ENCODE measurements around the gene ELAVL4.
"Not testable (repeated sequence)": the region's sequence is repeated elsewhere in the genome, so short reads cannot be mapped to it uniquely, and the experiment has no call there.

ELAVL4 gene

DNA sequence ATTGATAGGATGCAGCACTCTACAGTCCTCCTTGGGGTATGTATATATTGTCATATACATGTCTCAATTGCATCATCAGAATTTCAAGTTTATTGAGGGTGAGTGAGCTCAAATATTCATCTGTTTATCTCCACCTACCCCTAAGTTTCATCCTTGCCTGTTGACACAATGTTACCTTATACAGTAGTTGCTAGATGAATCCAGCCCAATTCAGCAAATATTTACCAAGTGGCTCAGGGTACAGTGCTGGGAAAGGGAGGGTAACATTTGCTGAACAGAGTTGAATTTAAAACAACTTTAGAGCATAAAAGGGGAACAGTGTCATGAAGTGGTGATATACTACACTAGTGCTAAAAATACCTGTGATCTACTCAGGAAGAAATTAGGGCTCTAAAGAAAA lies 14.4 kb downstream of the ELAVL4 start:
- no peak for DNase-seq (ENCODE audit: low read depth in 3 of 3, low spot score in 1 of 3)

DNA sequence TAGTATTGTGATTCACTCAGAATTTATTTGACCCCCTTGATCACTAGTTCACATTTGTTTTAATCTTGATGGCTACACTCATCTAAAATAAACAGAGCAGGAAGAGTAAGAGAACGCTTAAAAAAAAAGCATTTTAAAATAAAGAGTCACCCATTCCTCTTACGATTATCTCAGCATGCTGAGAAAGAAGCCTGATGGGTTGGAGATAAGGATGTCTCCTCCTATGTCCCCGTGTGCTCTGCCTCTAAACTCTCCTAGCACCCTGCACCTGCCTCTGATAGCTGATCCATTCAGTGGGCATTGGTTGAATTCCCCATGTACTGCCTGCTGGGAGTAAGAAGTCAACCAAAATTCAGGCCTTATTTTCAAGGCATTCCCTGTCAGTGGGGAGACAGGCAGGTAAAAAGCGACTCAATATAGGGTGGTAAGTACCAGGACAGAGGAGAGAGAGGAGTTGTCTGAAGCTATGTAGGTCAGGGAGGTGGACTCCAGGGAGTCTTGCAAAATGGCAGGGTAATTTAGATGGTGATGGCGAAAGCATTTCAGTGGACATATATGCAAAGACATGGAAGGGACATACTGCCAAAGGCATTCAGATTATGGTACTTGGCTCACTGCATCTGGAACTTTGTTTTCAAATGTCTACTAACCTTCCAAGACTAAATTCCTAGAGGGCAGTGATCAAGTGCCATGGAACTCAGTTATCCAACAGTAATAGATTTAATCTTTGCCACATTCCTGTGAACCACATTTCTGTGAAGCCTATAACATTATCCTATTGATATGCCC lies 18.4 kb downstream of the ELAVL4 start:
- no peak for DNase-seq (ENCODE audit: low read depth in 3 of 3, low spot score in 1 of 3)

DNA sequence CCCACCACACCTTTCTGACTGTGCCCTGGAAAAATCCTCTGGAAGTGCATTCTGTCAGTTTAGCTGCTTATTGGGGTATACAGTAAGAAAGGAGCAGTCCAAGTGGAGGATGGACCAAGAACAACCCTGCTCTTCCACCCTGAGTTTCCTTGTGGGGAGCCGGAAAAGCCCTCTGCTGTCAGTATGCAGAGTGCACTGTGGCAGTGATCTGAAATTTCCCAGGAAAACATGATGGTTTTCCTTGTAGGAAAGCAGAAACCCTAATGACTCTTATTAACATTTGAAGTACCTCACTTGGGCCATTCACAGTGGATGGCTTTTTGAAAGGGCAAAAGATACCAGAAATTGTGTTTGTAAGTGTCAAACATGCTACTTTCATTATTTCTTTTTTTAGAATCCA lies 20.5 kb downstream of the ELAVL4 start:
- DNase-seq (ENCODE audit: low read depth in 3 of 3, low spot score in 1 of 3) = no peak

DNA sequence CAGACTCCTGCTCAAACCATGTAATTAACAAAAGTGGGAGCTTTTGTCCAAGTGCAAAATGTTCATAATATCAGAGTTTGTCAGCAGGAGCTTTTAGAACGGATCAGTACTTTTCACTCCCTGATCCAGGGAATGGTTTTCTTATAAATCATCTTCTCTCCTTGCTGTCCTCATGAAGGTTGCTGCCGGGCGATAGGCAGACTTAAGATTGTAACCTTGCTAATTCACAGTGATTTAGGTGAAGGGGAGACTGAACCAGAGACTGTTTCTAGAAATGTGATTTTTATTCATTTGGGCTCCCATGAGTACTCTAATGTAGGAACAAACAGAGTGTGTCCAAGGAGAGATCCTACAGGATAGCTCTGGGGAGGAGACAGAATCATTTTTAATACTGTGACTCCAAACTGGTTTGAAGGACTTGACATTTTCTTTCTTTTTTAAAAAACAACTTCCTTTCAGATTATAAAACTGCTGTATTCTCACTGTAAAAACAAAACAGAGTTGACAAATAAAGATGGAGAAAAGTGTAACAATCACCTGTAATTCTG lies 23.7 kb downstream of the ELAVL4 start:
- DNase-seq (ENCODE audit: low read depth in 3 of 3, low spot score in 1 of 3) = no peak

DNA sequence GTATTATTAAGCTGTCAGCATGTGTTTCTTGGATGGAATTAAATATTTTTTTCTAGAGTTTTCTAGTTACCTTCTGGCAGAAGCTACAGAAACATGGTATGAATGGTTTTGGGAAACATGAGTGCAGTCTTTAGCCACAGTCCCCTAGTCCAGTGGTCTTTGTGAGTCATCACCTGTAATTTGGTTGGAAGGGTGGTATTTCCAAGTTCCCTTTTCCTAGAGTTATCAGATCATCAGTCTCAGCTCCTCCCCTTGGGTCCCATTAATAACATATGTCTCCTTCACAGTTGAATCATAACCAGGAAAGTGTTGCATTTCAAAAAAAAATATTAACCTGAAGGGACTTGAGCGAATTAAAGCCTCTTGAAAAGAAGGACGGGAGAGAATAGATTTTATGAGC lies 27.0 kb downstream of the ELAVL4 start:
- no peak for DNase-seq (ENCODE audit: low read depth in 3 of 3, low spot score in 1 of 3)

DNA sequence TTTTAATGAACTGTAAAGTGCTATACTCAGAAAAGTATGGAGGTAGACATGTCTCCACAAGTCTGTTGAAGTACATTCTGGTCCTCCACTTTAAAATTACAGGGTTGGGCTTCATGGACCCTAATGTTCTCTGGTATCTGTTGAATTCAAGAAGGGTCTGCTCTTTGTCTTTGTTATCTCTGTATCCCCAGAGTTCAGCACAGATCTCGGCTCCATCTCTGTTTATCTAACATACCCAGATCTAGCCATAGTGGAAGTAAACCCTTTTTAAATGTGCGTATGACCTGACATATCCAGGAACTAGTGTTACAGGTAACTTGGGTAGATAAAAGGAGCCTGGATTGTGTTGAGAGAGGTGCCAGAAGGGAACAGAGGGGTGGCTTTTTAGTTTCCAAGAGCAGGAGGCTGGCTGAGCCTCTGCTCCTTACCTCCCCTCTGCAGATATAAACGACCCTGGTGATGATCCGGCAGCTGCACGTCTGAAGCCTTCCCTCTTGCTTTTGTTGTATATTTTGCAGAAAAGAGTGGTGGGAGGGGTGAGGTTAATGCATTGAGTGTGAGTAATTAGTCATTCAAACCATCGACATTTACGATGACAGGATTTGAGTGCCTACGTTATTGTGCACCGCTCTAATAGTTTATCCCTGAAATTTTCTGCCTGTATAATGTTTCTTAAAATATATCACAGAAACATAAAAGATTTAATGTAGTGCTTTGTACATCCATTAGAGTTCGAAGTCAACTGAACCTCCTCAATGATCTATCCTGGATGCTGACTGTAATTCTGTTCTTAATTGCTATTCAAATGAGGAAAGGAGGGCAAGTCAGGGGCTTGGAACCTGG lies 30.8 kb downstream of the ELAVL4 start:
- DNase-seq (ENCODE audit: low read depth in 3 of 3, low spot score in 1 of 3) = no peak

DNA sequence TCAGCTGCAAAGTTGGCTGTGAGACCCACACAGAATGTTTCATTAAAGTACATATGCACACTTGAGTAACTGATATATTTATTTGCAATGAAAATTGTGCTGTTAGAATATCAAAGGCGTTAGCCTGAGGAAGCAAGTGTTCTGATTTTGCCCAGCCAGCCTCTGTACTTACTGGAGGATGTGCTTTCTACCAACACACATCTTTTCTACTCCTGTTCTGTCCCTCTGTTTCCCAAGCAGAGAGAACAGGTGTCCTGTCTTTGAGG lies 31.4 kb downstream of the ELAVL4 start:
- no peak for DNase-seq (ENCODE audit: low read depth in 3 of 3, low spot score in 1 of 3)

DNA sequence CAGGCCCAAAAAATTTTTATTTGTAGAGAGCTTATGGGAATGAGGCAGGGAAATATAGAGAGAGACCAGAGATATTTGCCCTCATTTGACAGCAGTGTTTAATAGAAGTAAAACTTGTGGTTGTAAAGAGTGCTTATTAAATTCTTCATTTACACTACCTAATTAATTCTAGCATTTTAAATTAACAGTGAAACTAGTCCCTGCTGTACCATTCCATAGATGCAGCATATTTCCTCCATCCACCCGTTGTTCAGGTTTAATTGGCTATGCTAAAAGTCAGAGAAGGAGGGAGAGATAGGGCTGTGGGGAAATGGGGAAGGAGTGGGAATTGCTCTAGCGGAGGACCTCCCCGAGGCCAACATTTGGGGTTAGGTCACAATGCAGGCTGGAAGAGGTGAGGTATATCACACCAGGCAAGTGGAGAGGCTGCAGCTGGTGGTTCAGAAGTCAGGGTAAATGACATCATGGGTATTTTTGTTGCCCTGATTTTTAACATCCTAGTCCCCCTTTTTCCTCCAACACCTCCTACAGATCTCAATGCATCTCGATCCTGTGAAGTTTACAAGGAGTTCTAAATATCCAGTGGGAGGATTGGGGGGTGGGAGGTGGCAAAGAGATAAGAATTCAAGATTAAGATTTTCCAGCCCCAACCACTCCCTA lies 38.6 kb downstream of the ELAVL4 start:
- no peak for DNase-seq (ENCODE audit: low read depth in 3 of 3, low spot score in 1 of 3)

DNA sequence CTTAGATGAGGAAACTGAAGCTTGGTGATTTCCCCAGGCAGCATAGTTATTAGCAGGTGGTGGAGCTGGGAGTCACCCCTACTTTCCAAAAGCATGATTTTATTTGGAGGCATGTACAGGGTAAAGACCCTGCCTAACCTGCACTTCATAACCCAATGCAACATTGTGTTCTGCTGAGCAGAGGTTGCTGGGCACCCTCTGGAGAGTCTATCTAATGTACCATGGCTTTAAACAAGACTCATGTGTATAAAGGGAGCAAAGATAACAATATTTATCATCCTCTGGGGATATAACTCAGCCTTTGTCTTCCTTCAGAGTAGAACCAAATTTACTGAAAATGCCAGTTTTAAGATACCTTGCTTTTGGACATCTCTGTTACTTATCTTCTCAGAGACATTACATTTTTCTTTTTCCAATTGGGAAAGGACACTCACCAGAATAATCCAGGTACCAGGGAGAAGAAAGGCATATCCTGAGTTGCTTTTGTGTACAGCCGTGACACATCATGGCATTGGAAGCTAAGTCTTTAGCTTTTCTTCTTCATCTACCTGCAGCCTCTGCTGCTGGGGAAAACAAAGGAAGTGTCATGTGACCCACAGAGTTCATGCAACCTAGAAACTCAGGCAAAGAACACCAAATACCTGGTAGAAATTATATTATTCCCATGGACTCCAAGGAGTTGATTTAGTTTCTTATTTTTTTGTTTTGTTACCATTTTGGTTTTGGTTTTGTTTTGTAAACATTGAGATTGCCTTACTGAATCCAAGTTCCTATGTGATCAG lies 39.6 kb downstream of the ELAVL4 start:
- no peak for DNase-seq (ENCODE audit: low read depth in 3 of 3, low spot score in 1 of 3)

DNA sequence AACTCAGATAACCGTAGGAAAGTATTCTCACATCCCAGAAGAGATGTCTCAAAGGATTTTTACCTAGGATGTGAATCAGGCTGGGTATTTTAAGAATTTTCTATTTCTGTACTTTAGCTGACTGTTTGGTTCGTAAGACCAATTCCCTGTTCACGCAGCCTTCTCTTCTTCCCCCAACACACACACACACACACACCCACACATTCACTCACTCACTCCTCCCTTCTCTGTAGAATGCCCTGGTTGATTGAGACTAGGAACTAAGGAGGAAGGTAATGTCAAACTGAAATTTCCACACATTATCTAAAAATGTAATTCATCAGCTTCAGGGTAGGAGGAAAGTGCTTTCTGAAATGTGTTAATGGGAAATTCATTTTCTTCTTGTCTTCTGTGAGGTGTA lies 43.5 kb downstream of the ELAVL4 start:
- DNase-seq (ENCODE audit: low read depth in 3 of 3, low spot score in 1 of 3) = no peak

DNA sequence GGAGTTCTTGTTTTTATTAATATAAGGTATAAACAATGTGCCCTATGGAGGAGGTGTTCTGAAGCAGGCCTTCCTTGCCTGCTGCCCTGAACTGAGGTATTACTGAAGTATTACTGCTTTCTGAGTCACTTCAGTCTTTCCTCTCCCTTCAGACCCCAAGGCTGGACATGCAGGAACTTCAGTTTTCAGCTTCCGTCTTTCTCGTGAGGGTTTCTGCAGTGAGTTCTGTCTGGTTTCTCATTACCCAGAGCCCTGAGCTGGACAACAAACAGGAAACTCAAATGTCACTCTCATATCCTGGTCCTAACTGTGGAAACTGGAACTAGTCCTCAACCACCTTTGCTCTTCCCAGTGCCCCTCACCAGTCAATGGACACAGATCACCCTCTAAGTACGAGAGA lies 46.8 kb downstream of the ELAVL4 start:
- no peak for DNase-seq (ENCODE audit: low read depth in 3 of 3, low spot score in 1 of 3)

DNA sequence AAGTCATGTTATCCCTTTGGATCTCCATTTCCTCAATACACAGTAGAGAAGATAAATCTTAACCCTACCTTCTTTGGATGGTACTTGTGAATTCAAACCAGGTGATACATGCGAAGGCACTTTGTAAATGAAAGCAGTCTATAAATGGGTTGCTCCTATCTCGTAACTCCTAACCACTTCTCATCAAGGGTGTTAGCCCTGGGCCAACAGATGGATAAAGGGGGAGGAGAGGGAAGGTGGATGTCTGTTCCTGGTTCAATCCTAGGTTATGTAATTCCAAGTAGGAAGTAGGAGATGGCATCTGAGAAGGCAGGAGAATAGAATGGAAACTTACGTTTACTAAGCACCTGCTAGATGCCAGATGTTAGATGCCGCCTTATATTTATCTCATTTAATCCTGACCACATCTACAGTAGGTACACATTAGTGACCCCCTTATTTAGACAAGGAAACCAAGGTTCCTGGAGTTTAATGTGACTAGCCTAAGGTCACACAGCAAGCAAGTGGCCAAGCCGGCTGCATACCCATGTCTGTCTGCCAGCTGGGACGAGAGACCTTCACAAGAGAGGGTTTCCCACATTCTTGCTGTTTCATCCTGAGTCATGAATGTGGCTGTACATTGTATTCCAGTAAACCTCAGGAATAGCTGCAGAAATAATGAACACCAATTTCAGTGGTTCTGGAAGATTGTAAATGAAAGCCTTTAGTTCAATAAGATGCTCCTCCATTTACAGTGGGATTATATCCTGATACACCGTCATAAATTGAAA lies 47.7 kb downstream of the ELAVL4 start:
- no peak for DNase-seq (ENCODE audit: low read depth in 3 of 3, low spot score in 1 of 3)

DNA sequence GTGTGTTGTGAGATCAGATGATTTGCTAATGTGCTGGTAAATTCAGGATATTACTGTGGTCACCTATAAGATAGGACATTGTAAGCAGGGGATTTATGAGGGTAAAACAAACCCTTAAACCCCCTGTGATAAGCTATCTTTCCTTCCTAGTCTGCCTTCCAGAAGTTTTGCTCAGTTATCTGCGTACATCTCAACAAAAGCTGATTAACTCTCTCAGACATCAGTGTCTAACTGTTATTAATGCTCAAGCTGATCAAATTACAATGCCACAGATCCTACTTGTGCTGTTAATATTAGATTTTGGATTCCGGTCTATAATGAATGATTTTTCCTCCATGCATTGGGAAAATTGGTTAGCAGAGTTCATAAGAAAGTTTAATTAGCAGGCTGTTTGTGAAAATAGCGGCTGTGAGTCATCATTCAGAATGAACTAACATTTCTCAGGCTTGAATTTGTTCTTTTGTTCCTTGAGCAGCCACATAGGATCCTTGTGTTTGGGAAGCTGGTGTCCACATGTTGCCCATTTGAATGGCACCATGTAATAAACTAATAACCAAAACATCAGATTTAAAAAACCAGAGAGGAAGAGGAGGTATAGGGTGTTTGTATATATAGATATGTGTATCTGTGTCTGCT lies 48.7 kb downstream of the ELAVL4 start:
- no peak for DNase-seq (ENCODE audit: low read depth in 3 of 3, low spot score in 1 of 3)

DNA sequence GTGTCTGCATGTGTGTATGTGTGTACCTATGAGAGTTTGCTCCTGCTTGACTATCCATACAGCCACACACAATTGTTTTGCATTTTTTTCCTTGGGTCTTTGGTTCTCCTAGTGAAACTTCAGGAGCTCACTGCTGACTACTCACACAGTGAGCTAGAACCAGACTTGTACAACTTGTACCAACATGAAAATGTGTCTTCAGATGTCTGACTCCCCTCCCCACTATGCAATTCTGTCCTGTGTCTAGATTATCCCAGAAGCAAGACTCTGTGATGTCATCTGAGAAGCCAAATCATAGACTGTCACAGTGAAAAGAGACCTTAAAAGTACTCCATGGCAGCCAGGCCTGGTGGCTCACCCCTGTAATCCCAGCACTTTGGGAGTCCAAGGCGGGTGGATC lies 49.7 kb downstream of the ELAVL4 start:
- no peak for DNase-seq (ENCODE audit: low read depth in 3 of 3, low spot score in 1 of 3)

DNA sequence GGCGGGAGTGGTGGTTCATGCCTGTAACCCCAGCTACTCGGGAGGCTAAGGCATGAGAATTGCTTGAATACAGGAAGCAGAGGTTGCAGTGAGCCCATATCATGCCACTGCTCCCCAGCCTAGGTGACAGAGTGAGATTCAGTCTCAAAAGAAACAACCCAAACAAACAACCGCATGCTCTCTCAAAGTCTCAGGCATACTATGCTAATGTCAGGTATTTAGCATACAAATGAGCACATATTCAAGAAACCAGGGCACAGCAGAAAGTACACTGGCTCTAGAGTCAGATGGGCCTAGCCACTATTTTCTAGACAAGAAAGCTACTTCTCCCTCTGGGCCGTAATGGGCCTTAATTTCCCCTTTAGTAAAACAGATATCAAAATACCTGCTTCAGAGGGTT lies 55.0 kb downstream of the ELAVL4 start:
- DNase-seq (ENCODE audit: low read depth in 3 of 3, low spot score in 1 of 3) = no peak

DNA sequence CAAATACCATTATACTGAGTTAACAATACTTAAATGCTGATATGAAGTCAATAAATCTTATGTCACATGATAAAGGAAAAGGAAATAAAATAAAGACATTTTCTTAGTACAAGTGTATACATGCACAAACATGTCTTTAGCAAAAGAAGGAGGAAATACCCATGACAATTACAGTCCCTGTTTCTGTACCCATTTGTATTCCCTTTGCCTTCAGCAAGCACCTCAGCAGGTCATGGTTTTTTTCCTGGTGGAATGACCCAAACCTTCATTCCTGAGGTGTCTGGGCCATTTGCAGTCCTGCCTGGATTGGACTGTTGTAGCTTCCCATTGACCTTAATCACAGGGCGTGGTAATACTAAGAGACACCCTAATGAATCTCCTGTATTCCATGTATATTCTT lies 57.6 kb downstream of the ELAVL4 start:
- not testable (repeated sequence) for DNase-seq (ENCODE audit: low read depth in 3 of 3, low spot score in 1 of 3)

DNA sequence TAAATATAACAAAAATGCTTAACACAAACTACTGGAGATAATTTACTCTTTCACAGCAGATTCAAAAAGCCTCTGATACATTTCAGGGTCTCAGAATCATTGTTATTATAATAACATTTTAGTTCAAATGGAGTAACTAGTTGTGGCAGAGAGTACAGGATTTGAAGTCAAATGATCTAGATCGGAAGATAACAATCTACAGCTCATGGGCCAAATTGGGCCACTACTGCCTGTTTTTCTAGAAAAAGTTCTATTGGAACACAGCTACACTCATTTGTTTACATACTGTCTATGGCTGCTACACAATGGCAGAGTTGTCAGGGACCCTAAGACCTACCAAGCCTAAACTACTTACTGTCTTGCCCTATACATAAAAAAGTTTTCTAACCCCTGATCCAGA lies 63.6 kb downstream of the ELAVL4 start:
- DNase-seq (ENCODE audit: low read depth in 3 of 3, low spot score in 1 of 3) = no peak

DNA sequence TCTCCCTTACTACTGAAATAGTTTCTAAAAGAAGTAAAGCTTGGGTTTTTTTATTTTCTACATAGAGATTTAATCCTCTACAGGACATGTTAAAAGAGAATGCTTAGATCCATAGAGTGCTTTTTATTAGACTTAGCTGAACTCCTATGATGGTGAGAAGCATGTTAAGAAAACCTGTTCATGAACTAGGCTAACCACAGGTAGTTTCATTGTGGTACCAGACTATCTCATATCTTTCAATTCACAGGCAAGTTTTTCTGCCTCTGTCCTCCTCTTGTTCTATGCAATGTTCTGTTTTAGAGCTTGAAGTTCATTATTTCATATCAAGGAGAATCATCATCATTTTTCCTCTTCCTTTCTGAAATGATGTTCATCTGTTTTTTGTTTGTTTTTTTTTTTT lies 65.4 kb downstream of the ELAVL4 start:
- no peak for DNase-seq (ENCODE audit: low read depth in 3 of 3, low spot score in 1 of 3)

DNA sequence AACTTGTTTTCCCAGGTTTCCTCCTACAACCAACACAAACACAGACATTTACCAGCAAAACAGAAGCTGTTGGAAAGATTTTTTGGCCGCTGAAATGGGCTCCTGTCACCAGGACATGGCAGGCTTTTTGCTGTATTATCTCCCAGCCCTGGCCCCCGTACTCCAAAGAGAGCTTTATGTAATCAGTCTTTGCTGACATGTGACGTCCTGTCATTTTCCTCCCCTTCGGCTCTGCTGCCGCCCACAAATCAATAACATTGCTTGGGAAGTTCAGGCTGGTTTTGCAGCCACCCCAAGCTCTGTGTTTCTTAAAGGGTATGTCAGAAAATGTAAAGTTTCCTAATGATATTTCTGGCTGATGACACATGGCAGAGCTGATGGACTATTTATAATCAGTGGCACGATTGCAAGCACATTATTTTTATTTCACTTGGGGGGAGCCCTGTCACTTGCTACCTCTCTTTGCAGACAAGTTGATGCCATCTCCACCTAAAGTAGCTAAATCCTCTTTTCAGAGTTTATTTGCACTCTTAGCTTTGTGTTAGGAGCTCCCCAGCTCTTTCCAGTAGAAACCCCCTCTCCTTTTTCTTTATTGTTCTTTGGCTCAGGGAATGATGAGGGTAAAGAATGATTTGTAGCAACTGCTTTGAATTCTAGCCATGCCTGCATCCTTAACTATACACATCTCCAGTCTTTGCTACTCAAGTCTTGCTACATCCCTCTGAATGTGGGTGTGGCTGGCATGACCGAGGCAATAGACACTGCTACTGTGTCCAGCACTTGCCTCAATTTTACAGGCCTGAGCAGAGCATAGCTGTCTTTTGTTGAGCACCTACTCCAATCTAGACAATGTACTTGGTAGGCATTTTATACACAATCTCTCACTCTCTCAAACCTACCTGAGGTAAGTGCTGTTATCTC lies 67.3 kb downstream of the ELAVL4 start:
- no peak for DNase-seq (ENCODE audit: low read depth in 3 of 3, low spot score in 1 of 3)

All from stimulated activated CD4-positive, alpha-beta T cell treated with anti-CD3 and anti-CD28 coated beads, TNF-alpha, amount 100 ng/mL, for 1 hour (primary cell).